ENCODE measurements around the gene SEC16A. TPM values are rescaled to one million over a fixed set of nuclear protein-coding genes. Genes with fewer than 3 reads are reported as not detected.

The SEC16A gene
- total RNA-seq, 1 donor from 2014 or later = 85.0 TPM

GRCh38 chr9:136501686-136502085 is 18.8 kb upstream of the SEC16A start:
- Mint-ChIP-seq H3K27me3 (ENCODE audit: unreplicated experiment) (no peaks in the 10 kb centered on the region), H3K27ac (ENCODE audit: unreplicated experiment) (no peak overlapping the region), H3K4me3 (ENCODE audit: unreplicated experiment) (no peak overlapping the region), H3K4me1 (ENCODE audit: unreplicated experiment) (peaks cover 8% of the 10 kb centered on the region), H3K36me3 (ENCODE audit: unreplicated experiment) (peaks cover 17% of the 10 kb centered on the region), H3K9me3 (ENCODE audit: unreplicated experiment) (no peaks in the 10 kb centered on the region)
- DNase-seq (ENCODE audit: extremely low spot score, unreplicated experiment) = no peak
- TF ChIP-seq, protein P1, sequence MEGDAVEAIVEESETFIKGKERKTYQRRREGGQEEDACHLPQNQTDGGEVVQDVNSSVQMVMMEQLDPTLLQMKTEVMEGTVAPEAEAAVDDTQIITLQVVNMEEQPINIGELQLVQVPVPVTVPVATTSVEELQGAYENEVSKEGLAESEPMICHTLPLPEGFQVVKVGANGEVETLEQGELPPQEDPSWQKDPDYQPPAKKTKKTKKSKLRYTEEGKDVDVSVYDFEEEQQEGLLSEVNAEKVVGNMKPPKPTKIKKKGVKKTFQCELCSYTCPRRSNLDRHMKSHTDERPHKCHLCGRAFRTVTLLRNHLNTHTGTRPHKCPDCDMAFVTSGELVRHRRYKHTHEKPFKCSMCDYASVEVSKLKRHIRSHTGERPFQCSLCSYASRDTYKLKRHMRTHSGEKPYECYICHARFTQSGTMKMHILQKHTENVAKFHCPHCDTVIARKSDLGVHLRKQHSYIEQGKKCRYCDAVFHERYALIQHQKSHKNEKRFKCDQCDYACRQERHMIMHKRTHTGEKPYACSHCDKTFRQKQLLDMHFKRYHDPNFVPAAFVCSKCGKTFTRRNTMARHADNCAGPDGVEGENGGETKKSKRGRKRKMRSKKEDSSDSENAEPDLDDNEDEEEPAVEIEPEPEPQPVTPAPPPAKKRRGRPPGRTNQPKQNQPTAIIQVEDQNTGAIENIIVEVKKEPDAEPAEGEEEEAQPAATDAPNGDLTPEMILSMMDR (IDR thresholded peaks at IDR 0.05) = no peak

DNA sequence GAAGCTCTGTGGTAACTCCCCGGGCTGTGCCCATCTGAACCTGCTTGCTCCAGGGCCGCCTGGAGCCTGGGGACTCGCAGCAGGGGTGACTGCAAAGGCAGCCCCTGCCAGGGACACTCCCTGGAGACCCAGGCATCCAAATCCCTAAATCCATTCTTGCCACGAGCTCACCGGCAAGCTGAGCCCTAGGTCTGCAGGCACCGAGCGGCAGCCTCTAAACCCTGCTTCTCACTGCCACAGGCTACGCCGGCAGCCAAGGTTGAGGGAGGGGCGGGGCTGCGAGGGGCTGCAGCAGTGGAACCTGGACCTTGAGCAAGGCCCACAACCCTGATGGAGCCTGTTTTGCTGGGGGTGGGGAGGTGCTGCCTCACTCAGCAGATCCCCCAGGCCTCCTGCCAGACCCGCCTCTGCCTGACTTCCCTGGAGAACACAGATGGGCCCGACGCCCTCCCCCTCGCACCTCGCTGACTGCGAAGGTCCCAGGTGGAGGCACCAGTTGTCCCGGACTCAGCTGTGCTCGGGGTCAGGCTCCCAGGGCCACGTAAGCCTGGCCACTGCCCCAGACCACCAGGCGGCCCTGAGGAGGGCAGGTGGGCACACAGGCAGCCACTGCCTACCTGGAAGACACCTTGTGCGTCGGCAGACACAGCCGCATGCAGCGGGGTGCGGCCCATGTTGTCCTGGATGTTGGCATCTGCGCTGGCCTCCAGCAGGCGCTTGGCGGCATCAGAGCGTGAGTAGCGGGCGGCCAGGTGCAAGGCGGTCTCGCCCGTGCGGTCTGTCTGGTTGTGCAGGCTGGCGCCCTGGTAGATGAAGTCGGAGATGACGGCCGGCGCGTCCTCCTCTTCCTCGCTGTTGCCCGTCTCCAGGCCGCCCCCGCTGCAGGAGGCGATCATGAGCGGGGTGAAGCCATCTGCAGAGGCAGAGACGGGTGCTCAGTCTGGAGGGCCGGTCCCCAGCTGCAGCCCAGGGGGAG is 17.4 kb upstream of the SEC16A start:
- DNase-seq (ENCODE audit: extremely low spot score, unreplicated experiment) = no peak
- H3K27ac Mint-ChIP-seq (ENCODE audit: unreplicated experiment) = no peak overlapping the region
- H3K9me3 Mint-ChIP-seq (ENCODE audit: unreplicated experiment) = no peaks in the 10 kb centered on the region
- no peak overlapping the region for H3K4me3 Mint-ChIP-seq (ENCODE audit: unreplicated experiment)
- peaks cover 8% of the 10 kb centered on the region for H3K4me1 Mint-ChIP-seq (ENCODE audit: unreplicated experiment)
- H3K36me3 Mint-ChIP-seq (ENCODE audit: unreplicated experiment) = peaks cover 21% of the 10 kb centered on the region
- H3K27me3 Mint-ChIP-seq (ENCODE audit: unreplicated experiment) = no peaks in the 10 kb centered on the region
- TF ChIP-seq, protein P1 (IDR thresholded peaks at IDR 0.05) = no peak

GRCh38 chr9:136499071-136499934 is 16.5 kb upstream of the SEC16A start:
- TF ChIP-seq, protein P1 (IDR thresholded peaks at IDR 0.05) = no peak
- DNase-seq (ENCODE audit: extremely low spot score, unreplicated experiment) = no peak
- no peak overlapping the region for H3K27ac Mint-ChIP-seq (ENCODE audit: unreplicated experiment)
- H3K27me3 Mint-ChIP-seq (ENCODE audit: unreplicated experiment) = no peaks in the 10 kb centered on the region
- no peaks in the 10 kb centered on the region for H3K9me3 Mint-ChIP-seq (ENCODE audit: unreplicated experiment)
- no peak overlapping the region for H3K4me3 Mint-ChIP-seq (ENCODE audit: unreplicated experiment)
- H3K36me3 Mint-ChIP-seq (ENCODE audit: unreplicated experiment) = peaks cover 21% of the 10 kb centered on the region
- peaks cover 7% of the 10 kb centered on the region for H3K4me1 Mint-ChIP-seq (ENCODE audit: unreplicated experiment)

GRCh38 chr9:136497916-136498695 is 15.3 kb upstream of the SEC16A start:
- H3K27me3 Mint-ChIP-seq (ENCODE audit: unreplicated experiment) = no peaks in the 10 kb centered on the region
- H3K36me3 Mint-ChIP-seq (ENCODE audit: unreplicated experiment) = peaks cover 20% of the 10 kb centered on the region
- H3K4me1 Mint-ChIP-seq (ENCODE audit: unreplicated experiment) = no peaks in the 10 kb centered on the region
- TF ChIP-seq, protein P1 (IDR thresholded peaks at IDR 0.05) = no peak
- no peaks in the 10 kb centered on the region for H3K9me3 Mint-ChIP-seq (ENCODE audit: unreplicated experiment)
- no peak overlapping the region for H3K4me3 Mint-ChIP-seq (ENCODE audit: unreplicated experiment)
- no peak overlapping the region for H3K27ac Mint-ChIP-seq (ENCODE audit: unreplicated experiment)
- no peak for DNase-seq (ENCODE audit: extremely low spot score, unreplicated experiment)
